Fibroblast of lung (primary cell): Measurements from ENCODE around the gene PLOD3.

Experiments
- EZH2 ChIP-seq: IDR thresholded peaks from 2 replicates; pipeline ENCODE4 v1.5.1; 2012; ENCODE audit warnings: low read length, control low read depth, mild to moderate bottlenecking; ENCODE audit errors: missing control alignments
- TF ChIP-seq, protein P1 (sequence below), 2 donors: IDR thresholded peaks in 1 of 2; conservative IDR thresholded peaks in 1 of 2; 1 replicate in 1 of 2; 2 replicates in 1 of 2; pipeline ENCODE4 v1.5.1; 2011 to 2012; ENCODE audit warnings: low read length in 2 of 2, control low read depth in 1 of 2, inconsistent platforms in 1 of 2, low read depth in 1 of 2, mild to moderate bottlenecking in 1 of 2

DNA sequence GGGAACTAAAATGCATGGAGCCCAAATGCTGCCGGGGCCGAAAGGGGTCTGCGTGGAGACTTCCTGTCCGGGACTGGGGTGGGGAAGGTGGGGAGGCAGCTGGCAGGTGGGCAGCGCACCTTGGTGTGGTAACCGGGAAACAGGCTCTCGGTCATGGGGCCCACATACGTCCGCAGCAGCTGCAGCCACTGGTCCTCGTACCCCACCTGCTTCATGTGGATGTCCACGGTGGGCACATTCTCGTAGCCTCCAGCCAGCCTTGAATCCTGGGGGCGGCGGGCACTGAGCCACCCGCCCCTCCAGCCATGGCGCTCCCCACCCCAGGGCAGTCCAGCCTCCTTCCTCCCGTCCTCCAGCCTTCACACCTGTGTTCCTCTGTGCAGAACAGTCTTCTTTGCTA, 9.9 kb downstream of the PLOD3 start:
- TF ChIP-seq, protein P1, sequence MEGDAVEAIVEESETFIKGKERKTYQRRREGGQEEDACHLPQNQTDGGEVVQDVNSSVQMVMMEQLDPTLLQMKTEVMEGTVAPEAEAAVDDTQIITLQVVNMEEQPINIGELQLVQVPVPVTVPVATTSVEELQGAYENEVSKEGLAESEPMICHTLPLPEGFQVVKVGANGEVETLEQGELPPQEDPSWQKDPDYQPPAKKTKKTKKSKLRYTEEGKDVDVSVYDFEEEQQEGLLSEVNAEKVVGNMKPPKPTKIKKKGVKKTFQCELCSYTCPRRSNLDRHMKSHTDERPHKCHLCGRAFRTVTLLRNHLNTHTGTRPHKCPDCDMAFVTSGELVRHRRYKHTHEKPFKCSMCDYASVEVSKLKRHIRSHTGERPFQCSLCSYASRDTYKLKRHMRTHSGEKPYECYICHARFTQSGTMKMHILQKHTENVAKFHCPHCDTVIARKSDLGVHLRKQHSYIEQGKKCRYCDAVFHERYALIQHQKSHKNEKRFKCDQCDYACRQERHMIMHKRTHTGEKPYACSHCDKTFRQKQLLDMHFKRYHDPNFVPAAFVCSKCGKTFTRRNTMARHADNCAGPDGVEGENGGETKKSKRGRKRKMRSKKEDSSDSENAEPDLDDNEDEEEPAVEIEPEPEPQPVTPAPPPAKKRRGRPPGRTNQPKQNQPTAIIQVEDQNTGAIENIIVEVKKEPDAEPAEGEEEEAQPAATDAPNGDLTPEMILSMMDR (conservative IDR thresholded peaks at IDR 0.05 in 1 of 2, IDR thresholded peaks at IDR 0.05 in 1 of 2; ENCODE audit: low read depth in 1 of 2, low read length in 2 of 2) = no peak
- TF ChIP-seq EZH2 = no peak
